GM12874 (cell line): ENCODE data around the gene DCUN1D4.

Experiments used
- CTCF ChIP-seq: IDR thresholded peaks from 2 replicates; pipeline ENCODE4 v1.5.1; 2011; ENCODE audit warnings: low read depth, mild to moderate bottlenecking, control low read depth, low read length, moderate library complexity; ENCODE audit not compliant: insufficient read depth

Gene DCUN1D4

GRCh38 chr4:51895816-51896408 is 53.0 kb downstream of the DCUN1D4 start:
- peak; percentile 81 for TF ChIP-seq CTCF

DNA sequence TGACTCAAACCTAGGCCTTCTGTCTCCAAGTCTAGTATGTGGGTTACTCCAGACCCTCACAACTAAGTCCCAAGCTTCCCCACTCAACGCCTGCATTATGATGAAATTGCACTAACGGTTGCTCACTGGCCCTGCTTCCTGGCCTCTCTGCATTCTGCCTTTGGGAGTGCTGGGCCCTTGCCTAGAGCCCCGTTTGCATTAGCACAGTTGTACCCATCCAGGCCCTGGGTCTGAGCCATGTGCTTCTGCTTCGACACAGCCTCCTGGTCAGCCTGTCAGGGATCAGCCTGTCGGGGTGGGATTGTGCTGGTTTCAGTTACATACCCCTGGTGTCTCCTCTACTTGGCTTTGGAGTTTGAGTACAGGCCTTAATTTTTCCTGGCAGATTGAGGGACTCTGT is 58.4 kb downstream of the DCUN1D4 start:
- TF ChIP-seq CTCF = no peak

DNA sequence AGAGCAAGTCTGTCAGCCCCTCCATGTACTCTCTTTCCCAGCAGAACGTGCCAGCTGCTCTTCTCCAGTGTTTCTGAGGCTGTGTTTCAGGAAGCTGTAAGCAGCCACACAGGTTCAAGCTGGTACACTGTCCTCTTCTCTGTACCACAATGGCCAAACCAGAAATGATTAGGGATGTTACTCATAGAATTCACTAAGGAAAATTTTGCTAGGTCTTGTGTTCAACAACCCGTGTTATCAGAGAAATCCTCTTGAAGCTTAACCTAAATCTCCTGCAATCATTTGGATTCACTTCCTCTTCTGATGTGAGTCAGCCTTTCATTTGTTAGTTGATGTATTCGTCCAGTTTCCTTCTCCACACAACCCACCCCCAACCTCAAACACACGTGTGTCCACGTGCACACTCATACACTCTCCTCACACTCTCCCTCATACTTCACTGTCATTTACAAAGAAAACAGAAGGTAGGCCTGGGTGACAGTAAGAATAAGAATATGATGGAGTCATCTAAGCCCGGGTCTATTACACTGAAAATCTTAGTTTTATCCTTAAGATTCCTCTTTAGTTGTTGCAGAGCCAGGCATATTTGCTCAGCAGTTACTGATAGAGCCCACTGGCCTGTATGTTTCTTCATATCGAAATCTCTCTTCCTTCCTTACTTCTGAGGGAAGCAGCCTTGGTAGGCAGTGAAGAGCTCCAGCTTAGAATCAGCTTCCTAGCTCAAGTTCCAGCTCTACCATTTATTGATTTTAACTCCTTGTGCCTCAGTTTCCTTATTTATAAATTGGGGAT is 63.4 kb downstream of the DCUN1D4 start:
- no peak for TF ChIP-seq CTCF

- no peak for TF ChIP-seq CTCF
These were observed 64.2 kb downstream of the DCUN1D4 start for GRCh38 chr4:51907006-51907669.

DNA sequence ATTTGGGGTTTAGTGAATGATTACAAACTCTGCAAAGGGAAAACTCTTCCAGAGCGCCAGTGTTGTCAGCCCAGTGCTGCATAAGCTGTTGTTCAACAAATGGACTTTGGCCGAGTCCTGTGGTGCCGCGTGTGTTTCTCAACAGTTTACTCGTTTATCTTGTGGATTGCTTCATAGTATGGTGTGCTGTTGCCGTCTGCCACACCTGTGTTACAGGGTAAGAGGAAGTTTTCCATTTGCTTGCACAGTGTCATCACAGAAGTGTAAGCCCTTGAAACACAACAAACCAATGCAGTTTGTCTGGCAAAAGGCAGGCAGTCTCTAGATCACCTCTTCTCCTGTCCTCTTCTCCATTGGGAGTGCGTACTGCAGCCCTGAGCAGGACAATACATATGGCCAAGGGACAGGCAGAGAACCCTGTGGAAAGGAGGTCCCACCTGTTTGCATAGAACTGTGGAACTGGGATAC is 66.3 kb downstream of the DCUN1D4 start:
- no peak for TF ChIP-seq CTCF

DNA sequence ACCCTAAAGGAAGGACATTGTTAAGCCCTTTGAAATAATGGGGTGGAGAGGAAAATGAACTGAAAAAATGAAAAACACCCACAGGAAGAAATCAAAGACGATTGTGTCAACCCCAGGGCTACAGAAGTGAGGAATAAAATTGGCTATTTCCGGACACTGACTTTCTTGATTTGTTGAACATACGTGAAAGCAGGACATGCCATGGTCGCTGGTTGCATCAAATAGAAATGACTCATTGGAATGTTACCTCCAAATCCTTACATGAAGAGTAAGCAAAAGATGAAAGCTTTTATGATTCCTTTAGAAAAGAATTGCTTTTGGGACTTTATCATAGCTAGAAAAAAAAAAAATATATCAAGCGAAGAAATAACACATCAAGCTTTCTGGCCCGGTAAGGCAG is 75.3 kb downstream of the DCUN1D4 start:
- TF ChIP-seq CTCF = no peak

- no peak for TF ChIP-seq CTCF
These were observed 80.4 kb downstream of the DCUN1D4 start for GRCh38 chr4:51923343-51923742.
